Uterus (tissue), 4 donors: ENCODE results near the gene NSMF. TPM values are rescaled to one million over a fixed set of nuclear protein-coding genes. Genes with fewer than 3 reads are reported as not detected.

Experiments used
- DNase-seq, 2 donors: peaks; one replicate each; pipeline ENCODE4 v3.0.0-alpha.2; 2019 to 2020
- H3K27ac ChIP-seq, 2 donors: fragments of 200-600 bp; sonication (generic); 1 replicate in 1 of 2; 2 replicates in 1 of 2; pipeline ENCODE4 v1.5.1; 2016 to 2018
- H3K27me3 ChIP-seq, 2 donors: fragments of 200-600 bp; sonication (generic); one replicate each; pipeline ENCODE4 v1.5.1; 2018 to 2019; ENCODE audit warnings: control low read depth in 1 of 2
- H3K36me3 ChIP-seq, 2 donors: fragments of 200-600 bp; sonication (generic); one replicate each; pipeline ENCODE4 v1.5.1; 2019; ENCODE audit warnings: control low read depth in 1 of 2
- H3K4me1 ChIP-seq, 2 donors: fragments of 200-600 bp; sonication (generic); one replicate each; pipeline ENCODE4 v1.5.1; 2018 to 2019; ENCODE audit warnings: control low read depth in 1 of 2
- H3K4me3 ChIP-seq, 2 donors: fragments of 200-600 bp; sonication (generic); 1 replicate in 1 of 2; 2 replicates in 1 of 2; pipeline ENCODE4 v1.5.1; 2018 to 2019; ENCODE audit warnings: mild to moderate bottlenecking in 1 of 2
- H3K9me3 ChIP-seq, 2 donors: fragments of 200-600 bp; sonication (generic); one replicate each; pipeline ENCODE4 v1.5.1; 2019; ENCODE audit warnings: control low read depth in 1 of 2
- CTCF ChIP-seq, 4 experiments: fragments of 200-600 bp in 2 of 4; fragments of 450-650 bp in 2 of 4; sonication (generic) in 2 of 4; IDR thresholded peaks; one replicate each; pipeline ENCODE4 v1.5.1; 2016 to 2019; ENCODE audit warnings: antibody characterized with exemption in 4 of 4, mild to moderate bottlenecking in 2 of 4, moderate library complexity in 1 of 4
- POLR2A ChIP-seq, 2 donors: fragments of 450-650 bp; IDR thresholded peaks; one replicate each; pipeline ENCODE4 v1.6.1; 2016; ENCODE audit warnings: antibody characterized with exemption in 2 of 2, mild to moderate bottlenecking in 1 of 2, moderate library complexity in 1 of 2
- intact Hi-C: fragments of 100-400 bp; cut with DNase I; formaldehyde crosslinking; loops from one replicate; pipeline ENCODE4 v1.15.1; 2023; ENCODE audit warnings: low total_unique reads
- total RNA-seq, 4 donors: library from RNA; depleted of rRNA in 3 of 4; stranded (reverse); fragments of >200 nt in 3 of 4; gene quantifications; one replicate each; pipeline versions ENCODE4 v1.1.0 to v1.2.4, GENCODE V29; 2014 to 2023
- donor health status: DM: yes; HTN: yes; CAD: no.

The NSMF gene
- total RNA-seq, 4 donors from 2014 or later, result 17.4 to 40.7 (median 32.1) TPM

GRCh38 chr9:137409515-137409914, 49.6 kb downstream of the NSMF start:
- TF ChIP-seq POLR2A (IDR thresholded peaks at IDR 0.05) (no peak), CTCF (IDR thresholded peaks at IDR 0.05) (no peak)
- no peaks in the 10 kb centered on the region for H3K36me3 ChIP-seq
- intact Hi-C loops, result no loop called here
- peaks cover 0 to 8% of the 10 kb centered on the region in 2 donors for H3K27me3 ChIP-seq
- no peak overlapping the region for H3K27ac ChIP-seq
- no peaks in the 10 kb centered on the region for H3K9me3 ChIP-seq
- no peak for DNase-seq
- no peak overlapping the region for H3K4me3 ChIP-seq
- peaks cover 0 to 25% of the 10 kb centered on the region in 2 donors for H3K4me1 ChIP-seq

- Histone ChIP-seq H3K4me3 (no peak overlapping the region), H3K4me1 (peaks cover 0 to 25% of the 10 kb centered on the region in 2 donors), H3K27ac (no peak overlapping the region), H3K9me3 (no peaks in the 10 kb centered on the region), H3K36me3 (no peaks in the 10 kb centered on the region), H3K27me3 (peaks cover 0 to 8% of the 10 kb centered on the region in 2 donors)
- TF ChIP-seq POLR2A (IDR thresholded peaks at IDR 0.05) (no peak), CTCF (IDR thresholded peaks at IDR 0.05) (no peak)
- no peak for DNase-seq
- intact Hi-C loops, result no loop called here
Measured at GRCh38 chr9:137408651-137409405, 50.3 kb downstream of the NSMF start.

- Histone ChIP-seq H3K36me3 (no peaks in the 10 kb centered on the region), H3K27ac (peak overlapping the region; percentile 23 to 68), H3K27me3 (peaks cover 0 to 8% of the 10 kb centered on the region in 2 donors), H3K4me3 (peak overlapping the region; percentile 24 to 35), H3K4me1 (peaks cover 0 to 25% of the 10 kb centered on the region in 2 donors), H3K9me3 (no peaks in the 10 kb centered on the region)
- DNase-seq, result peak in 1 of 2 donors; percentile 70
- intact Hi-C loops, result no loop called here
- TF ChIP-seq CTCF (IDR thresholded peaks at IDR 0.05) (no peak), POLR2A (IDR thresholded peaks at IDR 0.05) (no peak)
Measured at GRCh38 chr9:137407590-137408300, 51.4 kb downstream of the NSMF start.

- H3K27ac ChIP-seq, result peak overlapping the region; percentile 23 to 68
Measured at GRCh38 chr9:137406876-137407589, 52.1 kb downstream of the NSMF start.

More at GRCh38 chr9:137406876-137407589, 52.1 kb downstream of the NSMF start:
- peak in 1 of 2 donors; percentile 54 for DNase-seq
- peaks cover 0 to 8% of the 10 kb centered on the region in 2 donors for H3K27me3 ChIP-seq
- peak; percentile 37 to 87 (median 64) for TF ChIP-seq CTCF (IDR thresholded peaks at IDR 0.05)
- peak in 1 of 2 donors; percentile 18 for TF ChIP-seq POLR2A (IDR thresholded peaks at IDR 0.05)
- intact Hi-C loops, result no loop called here
- H3K4me3 ChIP-seq, result peak overlapping the region; percentile 24 to 35
- no peaks in the 10 kb centered on the region for H3K36me3 ChIP-seq
- no peaks in the 10 kb centered on the region for H3K9me3 ChIP-seq
- peaks cover 0 to 21% of the 10 kb centered on the region in 2 donors for H3K4me1 ChIP-seq
